ENCODE data around the gene MS4A8. TPM values are rescaled to one million over a fixed set of nuclear protein-coding genes. Genes with fewer than 3 reads are reported as not detected.
"Not testable (repeated sequence)": the region's sequence is repeated elsewhere in the genome, so short reads cannot be mapped to it uniquely, and the experiment has no call there.

Gene MS4A8
- total and polyA plus RNA-seq, 2 experiments from 2014 or later, result 1.7 to 3.8 TPM

DNA sequence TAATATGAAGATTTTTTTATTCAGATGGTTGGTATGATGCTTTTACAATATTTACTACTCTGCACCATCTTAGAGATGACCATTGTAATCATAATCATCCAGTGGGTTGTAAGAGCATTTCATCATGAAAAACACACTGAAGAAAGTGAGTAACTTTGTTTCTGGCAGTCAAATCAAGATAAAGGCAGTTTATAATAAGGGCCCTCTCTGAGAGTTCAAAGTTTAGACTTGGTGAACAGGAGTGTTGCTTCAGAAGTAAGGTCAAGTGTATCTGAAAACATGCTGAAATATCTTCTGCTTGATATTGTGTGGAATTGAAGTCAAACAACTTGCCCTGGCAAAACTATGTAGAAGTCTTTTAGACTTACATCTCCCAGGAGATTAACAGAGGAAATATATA, 19.5 kb upstream of the MS4A8 start:
- H3K4me3 ChIP-seq, result no peak overlapping the region
- TF ChIP-seq EZH2 (IDR thresholded peaks at IDR 0.05; ENCODE audit: borderline replicate concordance) (no peak), EZH2phosphoT487 (IDR thresholded peaks at IDR 0.05; ENCODE audit: low read depth, severe bottlenecking, unreplicated experiment) (no peak)
- TF ChIP-seq, protein P1, sequence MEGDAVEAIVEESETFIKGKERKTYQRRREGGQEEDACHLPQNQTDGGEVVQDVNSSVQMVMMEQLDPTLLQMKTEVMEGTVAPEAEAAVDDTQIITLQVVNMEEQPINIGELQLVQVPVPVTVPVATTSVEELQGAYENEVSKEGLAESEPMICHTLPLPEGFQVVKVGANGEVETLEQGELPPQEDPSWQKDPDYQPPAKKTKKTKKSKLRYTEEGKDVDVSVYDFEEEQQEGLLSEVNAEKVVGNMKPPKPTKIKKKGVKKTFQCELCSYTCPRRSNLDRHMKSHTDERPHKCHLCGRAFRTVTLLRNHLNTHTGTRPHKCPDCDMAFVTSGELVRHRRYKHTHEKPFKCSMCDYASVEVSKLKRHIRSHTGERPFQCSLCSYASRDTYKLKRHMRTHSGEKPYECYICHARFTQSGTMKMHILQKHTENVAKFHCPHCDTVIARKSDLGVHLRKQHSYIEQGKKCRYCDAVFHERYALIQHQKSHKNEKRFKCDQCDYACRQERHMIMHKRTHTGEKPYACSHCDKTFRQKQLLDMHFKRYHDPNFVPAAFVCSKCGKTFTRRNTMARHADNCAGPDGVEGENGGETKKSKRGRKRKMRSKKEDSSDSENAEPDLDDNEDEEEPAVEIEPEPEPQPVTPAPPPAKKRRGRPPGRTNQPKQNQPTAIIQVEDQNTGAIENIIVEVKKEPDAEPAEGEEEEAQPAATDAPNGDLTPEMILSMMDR (IDR thresholded peaks at IDR 0.05; ENCODE audit: poor library complexity), result no peak
- no peaks in the 10 kb centered on the region for H3K9me3 ChIP-seq (ENCODE audit: low read depth)
- H3K9me2 ChIP-seq (replicated peaks; ENCODE audit: insufficient read depth), result no peaks in the 10 kb centered on the region
- no peaks in the 10 kb centered on the region for H3K27me3 ChIP-seq
- DNase-seq (ENCODE audit: low spot score), result no peak
- no peak overlapping the region for H3K4me2 ChIP-seq
- H3K79me2 ChIP-seq, result no peaks in the 10 kb centered on the region
- H3K27ac ChIP-seq, result no peak overlapping the region
- H3K4me1 ChIP-seq (ENCODE audit: insufficient read depth), result no peaks in the 10 kb centered on the region
- no peaks in the 10 kb centered on the region for H3K36me3 ChIP-seq (replicated peaks; ENCODE audit: insufficient read depth, low read depth)
- no peaks in the 10 kb centered on the region for H4K20me1 ChIP-seq (ENCODE audit: insufficient read depth, poor library complexity, severe bottlenecking)
- no peak overlapping the region for H2AFZ ChIP-seq

DNA sequence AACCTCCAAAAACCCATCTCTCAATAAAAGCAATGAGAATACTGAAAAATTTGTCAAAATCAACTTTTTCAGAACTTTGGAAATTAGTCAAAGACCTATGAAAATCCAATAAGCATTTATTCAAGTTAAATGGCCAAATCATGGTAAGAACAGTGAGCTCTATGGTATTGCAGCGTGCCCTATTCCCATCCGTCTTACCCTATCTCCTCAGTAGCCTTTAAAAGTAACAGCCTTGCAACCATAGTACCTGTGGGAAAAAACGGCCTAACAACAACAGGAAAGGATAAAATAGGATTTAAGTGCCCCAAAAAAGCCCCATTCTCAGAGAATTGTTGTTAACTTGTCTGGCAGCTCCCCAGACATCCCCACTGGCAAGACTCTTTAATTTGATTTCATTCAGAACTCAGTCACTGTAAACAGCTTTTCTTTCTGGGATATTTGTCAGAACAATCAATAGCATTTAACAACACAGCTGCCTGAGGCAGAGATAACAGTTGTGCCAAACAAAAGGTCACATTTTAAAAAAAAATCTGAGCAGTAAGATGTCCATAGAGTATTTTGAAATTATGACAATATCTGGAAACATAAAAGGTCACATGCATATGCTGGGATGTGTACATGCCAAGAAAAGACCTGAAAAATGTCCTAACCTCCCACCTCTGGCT, 18.8 kb upstream of the MS4A8 start:
- Histone ChIP-seq H3K4me2 (no peak overlapping the region), H3K79me2 (no peaks in the 10 kb centered on the region), H4K20me1 (ENCODE audit: insufficient read depth, poor library complexity, severe bottlenecking) (no peaks in the 10 kb centered on the region), H3K27ac (no peak overlapping the region), H3K36me3 (replicated peaks; ENCODE audit: insufficient read depth, low read depth) (no peaks in the 10 kb centered on the region), H3K9me3 (ENCODE audit: low read depth) (no peaks in the 10 kb centered on the region), H3K9me2 (replicated peaks; ENCODE audit: insufficient read depth) (no peaks in the 10 kb centered on the region), H3K27me3 (no peaks in the 10 kb centered on the region), H2AFZ (no peak overlapping the region), H3K4me3 (no peak overlapping the region), H3K4me1 (ENCODE audit: insufficient read depth) (no peaks in the 10 kb centered on the region)
- DNase-seq (ENCODE audit: low spot score), result no peak
- TF ChIP-seq, protein P1 (IDR thresholded peaks at IDR 0.05; ENCODE audit: poor library complexity), result no peak
- no peak for TF ChIP-seq EZH2phosphoT487 (IDR thresholded peaks at IDR 0.05; ENCODE audit: low read depth, severe bottlenecking, unreplicated experiment)
- TF ChIP-seq EZH2 (IDR thresholded peaks at IDR 0.05; ENCODE audit: borderline replicate concordance), result no peak
- 68% methylated on average over 3 of the region's 3 CpGs for WGBS (ENCODE audit: low lambda C conversion rate, missing lambda C conversion rate)

DNA sequence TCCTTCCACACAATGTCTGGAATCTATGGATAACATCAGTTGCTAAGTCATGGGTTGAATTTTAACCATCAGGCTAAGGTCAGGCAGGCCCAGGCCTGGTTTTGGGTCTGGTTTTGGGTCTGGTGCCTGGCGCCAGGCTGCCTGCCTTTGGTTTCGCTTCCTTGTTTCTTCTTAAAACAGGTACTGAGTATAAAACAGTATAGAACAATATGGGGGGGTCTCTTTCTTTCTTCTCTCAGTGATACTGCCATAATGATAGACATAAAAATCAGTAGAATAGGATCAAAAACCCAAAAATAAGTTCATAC, 14.9 kb upstream of the MS4A8 start:
- H3K9me2 ChIP-seq (replicated peaks; ENCODE audit: insufficient read depth); H3K27me3 ChIP-seq; H3K4me1 ChIP-seq (ENCODE audit: insufficient read depth); H3K9me3 ChIP-seq (ENCODE audit: low read depth); H3K36me3 ChIP-seq (replicated peaks; ENCODE audit: insufficient read depth, low read depth); H3K4me3 ChIP-seq; DNase-seq (ENCODE audit: low spot score); H4K20me1 ChIP-seq (ENCODE audit: insufficient read depth, poor library complexity, severe bottlenecking); H2AFZ ChIP-seq; H3K79me2 ChIP-seq; H3K4me2 ChIP-seq: not testable (repeated sequence)
- H3K27ac ChIP-seq, result peak overlapping the region; percentile 15
- WGBS (ENCODE audit: low lambda C conversion rate, missing lambda C conversion rate), result 87% methylated on average over 2 of the region's 2 CpGs

DNA sequence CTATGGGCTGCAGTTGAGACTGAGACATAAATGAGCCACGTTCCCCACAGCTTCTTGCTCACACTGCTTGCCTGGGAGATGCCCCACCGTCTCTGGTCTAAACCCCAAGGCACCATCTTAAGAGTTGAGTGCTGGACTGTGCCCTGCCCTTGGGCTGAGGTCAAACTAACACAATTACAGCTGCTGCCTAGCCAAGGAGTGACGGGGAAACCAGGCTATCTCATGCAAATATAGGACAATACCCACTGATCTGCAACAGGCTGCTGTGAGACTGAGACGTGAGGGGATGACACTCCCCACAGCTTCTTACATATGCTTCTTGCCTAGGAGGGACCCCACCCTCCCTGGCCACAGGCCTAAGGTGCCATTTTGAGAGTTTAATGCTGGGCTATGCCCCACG, 7.8 kb upstream of the MS4A8 start:
- WGBS (ENCODE audit: low lambda C conversion rate, missing lambda C conversion rate), result 74% methylated on average over 5 of the region's 5 CpGs
- H3K4me1 ChIP-seq (ENCODE audit: insufficient read depth), result no peaks in the 10 kb centered on the region
- H3K27ac ChIP-seq, result no peak overlapping the region
- H3K36me3 ChIP-seq (replicated peaks; ENCODE audit: insufficient read depth, low read depth), result no peaks in the 10 kb centered on the region
- no peaks in the 10 kb centered on the region for H3K9me3 ChIP-seq (ENCODE audit: low read depth)
- H4K20me1 ChIP-seq (ENCODE audit: insufficient read depth, poor library complexity, severe bottlenecking), result no peaks in the 10 kb centered on the region
- H3K4me3 ChIP-seq, result no peak overlapping the region
- H3K27me3 ChIP-seq, result no peaks in the 10 kb centered on the region
- TF ChIP-seq EZH2phosphoT487 (IDR thresholded peaks at IDR 0.05; ENCODE audit: low read depth, severe bottlenecking, unreplicated experiment), result no peak
- H3K9me2 ChIP-seq (replicated peaks; ENCODE audit: insufficient read depth), result no peaks in the 10 kb centered on the region
- no peaks in the 10 kb centered on the region for H3K79me2 ChIP-seq
- no peak for DNase-seq (ENCODE audit: low spot score)
- no peak overlapping the region for H3K4me2 ChIP-seq
- H2AFZ ChIP-seq, result no peak overlapping the region
